ENCODE data around the gene SEMA6A. TPM values are rescaled to one million over a fixed set of nuclear protein-coding genes. Genes with fewer than 3 reads are reported as not detected.

SEMA6A gene
- total RNA-seq, 1 donor from 2014 or later, result 2.6 TPM

GRCh38 chr5:116448450-116448849 is 126.2 kb downstream of the SEMA6A start:
- no peaks in the 10 kb centered on the region for H3K27me3 Mint-ChIP-seq (ENCODE audit: unreplicated experiment)
- H3K4me1 Mint-ChIP-seq (ENCODE audit: unreplicated experiment), result peaks cover under 1% of the 10 kb centered on the region
- H3K27ac Mint-ChIP-seq (ENCODE audit: unreplicated experiment), result no peak overlapping the region
- no peak for DNase-seq (ENCODE audit: extremely low spot score, unreplicated experiment)
- no peaks in the 10 kb centered on the region for H3K9me3 Mint-ChIP-seq (ENCODE audit: unreplicated experiment)
- H3K36me3 Mint-ChIP-seq (ENCODE audit: unreplicated experiment), result peaks cover 4% of the 10 kb centered on the region
- no peak for TF ChIP-seq CTCF (IDR thresholded peaks at IDR 0.05)
- no peak overlapping the region for H3K4me3 Mint-ChIP-seq (ENCODE audit: unreplicated experiment)

DNA sequence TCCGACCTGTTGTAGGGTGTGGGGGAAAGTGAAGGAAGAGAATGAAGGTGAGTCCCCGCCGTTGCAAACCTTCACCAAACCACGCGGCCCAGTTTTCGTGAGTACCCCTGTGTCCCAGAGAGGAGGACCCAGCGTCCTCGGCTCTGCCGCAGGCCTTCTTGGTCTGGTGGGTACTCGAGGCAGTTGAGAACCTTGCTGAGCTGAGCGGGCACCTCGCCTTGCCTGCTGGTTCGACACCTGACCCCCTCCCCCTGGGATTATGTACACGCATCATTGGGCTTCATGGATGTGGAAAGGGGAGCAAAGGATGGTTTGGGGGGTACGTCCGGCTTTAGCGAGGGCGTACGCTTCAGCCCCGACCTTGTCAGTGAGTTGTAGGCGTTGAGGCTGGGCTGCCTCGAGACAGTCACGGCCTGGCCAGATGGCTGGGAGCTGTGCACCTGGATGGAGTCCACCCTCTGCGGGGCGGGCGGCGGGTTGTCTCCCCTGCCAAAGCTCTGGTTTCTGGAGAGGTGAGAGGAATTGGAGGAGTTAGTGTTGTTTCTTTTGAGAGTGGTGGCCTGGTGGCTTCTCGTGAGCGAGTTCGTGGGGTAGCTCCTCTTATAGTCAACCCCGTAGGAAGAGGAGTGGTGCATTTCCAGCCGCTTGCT is 128.1 kb downstream of the SEMA6A start:
- no peak for TF ChIP-seq CTCF (IDR thresholded peaks at IDR 0.05)
- H3K4me1 Mint-ChIP-seq (ENCODE audit: unreplicated experiment), result no peaks in the 10 kb centered on the region
- peaks cover 4% of the 10 kb centered on the region for H3K36me3 Mint-ChIP-seq (ENCODE audit: unreplicated experiment)

GRCh38 chr5:116445311-116445710 is 129.3 kb downstream of the SEMA6A start:
- Mint-ChIP-seq H3K9me3 (ENCODE audit: unreplicated experiment) (no peaks in the 10 kb centered on the region), H3K27ac (ENCODE audit: unreplicated experiment) (no peak overlapping the region), H3K4me3 (ENCODE audit: unreplicated experiment) (no peak overlapping the region), H3K27me3 (ENCODE audit: unreplicated experiment) (no peaks in the 10 kb centered on the region), H3K36me3 (ENCODE audit: unreplicated experiment) (peaks cover 4% of the 10 kb centered on the region), H3K4me1 (ENCODE audit: unreplicated experiment) (no peaks in the 10 kb centered on the region)
- DNase-seq (ENCODE audit: extremely low spot score, unreplicated experiment), result no peak
- no peak for TF ChIP-seq CTCF (IDR thresholded peaks at IDR 0.05)

More for the DNA sequence above, 128.1 kb downstream of the SEMA6A start:
- no peak overlapping the region for H3K27ac Mint-ChIP-seq (ENCODE audit: unreplicated experiment)
- H3K9me3 Mint-ChIP-seq (ENCODE audit: unreplicated experiment), result no peaks in the 10 kb centered on the region
- no peak overlapping the region for H3K4me3 Mint-ChIP-seq (ENCODE audit: unreplicated experiment)
- no peaks in the 10 kb centered on the region for H3K27me3 Mint-ChIP-seq (ENCODE audit: unreplicated experiment)
- DNase-seq (ENCODE audit: extremely low spot score, unreplicated experiment), result no peak

GRCh38 chr5:116444373-116445295 is 130.0 kb downstream of the SEMA6A start:
- DNase-seq (ENCODE audit: extremely low spot score, unreplicated experiment), result no peak
- no peaks in the 10 kb centered on the region for H3K27me3 Mint-ChIP-seq (ENCODE audit: unreplicated experiment)
- no peaks in the 10 kb centered on the region for H3K4me1 Mint-ChIP-seq (ENCODE audit: unreplicated experiment)
- H3K4me3 Mint-ChIP-seq (ENCODE audit: unreplicated experiment), result no peak overlapping the region
- no peak overlapping the region for H3K27ac Mint-ChIP-seq (ENCODE audit: unreplicated experiment)
- H3K9me3 Mint-ChIP-seq (ENCODE audit: unreplicated experiment), result no peaks in the 10 kb centered on the region
- TF ChIP-seq CTCF (IDR thresholded peaks at IDR 0.05), result no peak
- H3K36me3 Mint-ChIP-seq (ENCODE audit: unreplicated experiment), result peaks cover 4% of the 10 kb centered on the region

GRCh38 chr5:116442931-116443551 is 131.6 kb downstream of the SEMA6A start:
- no peak for TF ChIP-seq CTCF (IDR thresholded peaks at IDR 0.05)
- Mint-ChIP-seq H3K4me1 (ENCODE audit: unreplicated experiment) (no peaks in the 10 kb centered on the region), H3K27me3 (ENCODE audit: unreplicated experiment) (no peaks in the 10 kb centered on the region), H3K4me3 (ENCODE audit: unreplicated experiment) (no peak overlapping the region), H3K27ac (ENCODE audit: unreplicated experiment) (no peak overlapping the region), H3K9me3 (ENCODE audit: unreplicated experiment) (no peaks in the 10 kb centered on the region), H3K36me3 (ENCODE audit: unreplicated experiment) (peaks cover 4% of the 10 kb centered on the region)
- DNase-seq (ENCODE audit: extremely low spot score, unreplicated experiment), result no peak

All from osteocyte (in vitro differentiated cells).